UCSD-AML1 (cell line): ENCODE data around the gene MYB.
A peak's percentile ranks its signal among the peaks of the same experiment; 100 is the strongest.
"Not testable (repeated sequence)": the region's sequence is repeated elsewhere in the genome, so short reads cannot be mapped to it uniquely, and the experiment has no call there.

Experiments
- DNase-seq: peaks from one replicate; lab custom pipeline; 2025; ENCODE audit not compliant: unreplicated experiment; lab: John Stamatoyannopoulos, UW

MYB gene

GRCh38 chr6:135163440-135163738 lies 17.7 kb upstream of the MYB start:
- no peak for DNase-seq

- DNase-seq = not testable (repeated sequence)
Observed at GRCh38 chr6:135164387-135164786, 16.7 kb upstream of the MYB start.

- DNase-seq = no peak
Observed at GRCh38 chr6:135165031-135165430, 16.1 kb upstream of the MYB start.

GRCh38 chr6:135166515-135166914 lies 14.6 kb upstream of the MYB start:
- DNase-seq = no peak

- DNase-seq = no peak
Observed at GRCh38 chr6:135167617-135168016, 13.5 kb upstream of the MYB start.

- no peak for DNase-seq
Observed at GRCh38 chr6:135168766-135169165, 12.3 kb upstream of the MYB start.

GRCh38 chr6:135170238-135170637 lies 10.9 kb upstream of the MYB start:
- no peak for DNase-seq

- no peak for DNase-seq
Observed at GRCh38 chr6:135170849-135171248, 10.3 kb upstream of the MYB start.

- no peak for DNase-seq
Observed at GRCh38 chr6:135173242-135173988, 7.7 kb upstream of the MYB start.

- no peak for DNase-seq
Observed at GRCh38 chr6:135173989-135174484, 7.1 kb upstream of the MYB start.

- DNase-seq = no peak
Observed at GRCh38 chr6:135176058-135176457, 5.0 kb upstream of the MYB start.

GRCh38 chr6:135176464-135176863 lies 4.6 kb upstream of the MYB start:
- DNase-seq = no peak

GRCh38 chr6:135179372-135179771 lies 1.7 kb upstream of the MYB start:
- no peak for DNase-seq

- DNase-seq = no peak
Observed at GRCh38 chr6:135179920-135180541, 1.1 kb upstream of the MYB start.

- DNase-seq = peak; percentile 36
Observed at GRCh38 chr6:135181333-135182070, 394 bp downstream of the MYB start.

- peak; percentile 59 for DNase-seq
Observed at GRCh38 chr6:135182071-135183001, 1.2 kb downstream of the MYB start.

GRCh38 chr6:135183002-135183531 lies 2.0 kb downstream of the MYB start:
- peak; percentile 66 for DNase-seq

- peak; percentile 81 for DNase-seq
Observed at GRCh38 chr6:135183532-135184440, 2.7 kb downstream of the MYB start.

GRCh38 chr6:135185483-135185882 lies 4.4 kb downstream of the MYB start:
- DNase-seq = no peak

- no peak for DNase-seq
Observed at GRCh38 chr6:135186255-135186654, 5.1 kb downstream of the MYB start.
